HEK293 (cell line): ENCODE measurements around the gene RILPL2.
"Not testable (repeated sequence)": the region's sequence is repeated elsewhere in the genome, so short reads cannot be mapped to it uniquely, and the experiment has no call there.

Source experiments
- CTCF ChIA-PET: fragments of 350-600 bp; formaldehyde crosslinking; extraction: SDS; loops from one replicate; lab custom pipeline; 2021; ENCODE audit warnings: antibody characterized with exemption; lab: Yijun Ruan, JAX
- POLR2A ChIA-PET: fragments of 300-600 bp; formaldehyde crosslinking; extraction: SDS; loops from one replicate; lab custom pipeline; 2020; ENCODE audit warnings: antibody characterized with exemption, inconsistent platforms; lab: Yijun Ruan, JAX
- H3K27ac ChIP-seq: fragments of 200-500 bp; sonication (Bioruptor generic); 2 replicates; pipeline ENCODE4 v1.5.1; 2014; ENCODE audit warnings: low read depth, low read length, control low read depth, inconsistent platforms; ENCODE audit errors: extremely low read depth
- H3K36me3 ChIP-seq, 2 experiments: fragments of 200-500 bp in 1 of 2; sonication (Bioruptor generic) in 1 of 2; 1 replicate in 1 of 2; 2 replicates in 1 of 2; pipeline ENCODE4 v1.5.1; 2014 to 2017; ENCODE audit warnings: inconsistent platforms in 2 of 2, low read length in 2 of 2; ENCODE audit not compliant: control insufficient read depth in 2 of 2, insufficient read depth in 1 of 2
- H3K4me1 ChIP-seq: fragments of 200-500 bp; sonication (Bioruptor generic); 2 replicates; pipeline ENCODE4 v1.5.1; 2014; ENCODE audit warnings: mild to moderate bottlenecking, low read length, inconsistent platforms; ENCODE audit not compliant: control insufficient read depth, insufficient read depth
- H3K4me3 ChIP-seq: 2 replicates; pipeline ENCODE4 v1.5.1; 2011; ENCODE audit warnings: low read depth, mild to moderate bottlenecking, control low read depth, low read length, moderate library complexity
- H3K9me3 ChIP-seq: fragments of 200-500 bp; sonication (Bioruptor generic); 2 replicates; pipeline ENCODE4 v1.5.1; 2014; ENCODE audit warnings: low read depth, low read length, inconsistent platforms; ENCODE audit not compliant: control insufficient read depth, insufficient read depth
- MEIS1 ChIP-seq: sonication (generic); formaldehyde crosslinking; IDR thresholded peaks from 2 replicates; pipeline ENCODE4 v1.8.1; 2022; ENCODE audit warnings: missing genetic modification reagents, mild to moderate bottlenecking, borderline replicate concordance
- SP2 ChIP-seq: fragments of 450-650 bp; formaldehyde crosslinking; IDR thresholded peaks from 2 replicates; pipeline ENCODE4 v1.5.1; 2016; ENCODE audit warnings: missing biosample characterization, missing genetic modification characterization
- ZEB2 ChIP-seq: fragments of 450-650 bp; formaldehyde crosslinking; IDR thresholded peaks from 2 replicates; pipeline ENCODE4 v1.5.1; 2016; ENCODE audit warnings: missing biosample characterization, missing genetic modification characterization
- ZFP69B ChIP-seq: fragments of 450-650 bp; formaldehyde crosslinking; IDR thresholded peaks from 2 replicates; pipeline ENCODE4 v1.5.1; 2016; ENCODE audit warnings: missing biosample characterization, missing genetic modification characterization
- ZNF2 ChIP-seq: fragments of 450-650 bp; formaldehyde crosslinking; IDR thresholded peaks from 2 replicates; pipeline ENCODE4 v1.5.1; 2016; ENCODE audit warnings: missing biosample characterization, missing genetic modification characterization
- ZNF37A ChIP-seq: fragments of 450-650 bp; IDR thresholded peaks from 2 replicates; pipeline ENCODE4 v1.5.1; 2018; ENCODE audit warnings: missing biosample characterization, missing genetic modification characterization
- ZNF423 ChIP-seq: fragments of 450-650 bp; formaldehyde crosslinking; IDR thresholded peaks from 2 replicates; pipeline ENCODE4 v1.5.1; 2016; ENCODE audit warnings: missing biosample characterization, missing genetic modification characterization
- ZNF48 ChIP-seq: fragments of 450-650 bp; formaldehyde crosslinking; IDR thresholded peaks from 2 replicates; pipeline ENCODE4 v1.5.1; 2016; ENCODE audit warnings: missing biosample characterization, missing genetic modification characterization
- ZNF514 ChIP-seq: fragments of 450-650 bp; formaldehyde crosslinking; IDR thresholded peaks from 2 replicates; pipeline ENCODE4 v1.5.1; 2016; ENCODE audit warnings: missing biosample characterization, missing genetic modification characterization
- ZNF548 ChIP-seq: fragments of 450-650 bp; formaldehyde crosslinking; IDR thresholded peaks from 2 replicates; pipeline ENCODE4 v1.5.1; 2016; ENCODE audit warnings: missing biosample characterization, missing genetic modification characterization
- ZNF555 ChIP-seq: fragments of 450-650 bp; formaldehyde crosslinking; conservative IDR thresholded peaks from 2 replicates; pipeline ENCODE4 v1.5.1; 2017; ENCODE audit warnings: missing biosample characterization, mild to moderate bottlenecking, missing genetic modification characterization, inconsistent platforms
- ZNF561 ChIP-seq: fragments of 450-650 bp; IDR thresholded peaks from 2 replicates; pipeline ENCODE4 v1.5.1; 2018; ENCODE audit warnings: missing biosample characterization, missing genetic modification characterization, borderline replicate concordance
- TF ChIP-seq, protein P1 (sequence below): fragments of 450-650 bp; formaldehyde crosslinking; IDR thresholded peaks from 2 replicates; pipeline ENCODE4 v1.5.1; 2016; ENCODE audit warnings: missing biosample characterization, missing genetic modification characterization
- TF ChIP-seq, protein P2 (sequence below): fragments of 450-650 bp; formaldehyde crosslinking; IDR thresholded peaks from 2 replicates; pipeline ENCODE4 v1.5.1; 2016; ENCODE audit warnings: missing biosample characterization, missing genetic modification characterization
- TF ChIP-seq, protein P3 (sequence below): fragments of 450-650 bp; formaldehyde crosslinking; IDR thresholded peaks from 2 replicates; pipeline ENCODE4 v1.5.1; 2016; ENCODE audit warnings: missing biosample characterization, missing genetic modification characterization
- TF ChIP-seq, protein P4 (sequence below): fragments of 450-650 bp; formaldehyde crosslinking; IDR thresholded peaks from 2 replicates; pipeline ENCODE4 v1.5.1; 2016; ENCODE audit warnings: missing biosample characterization, missing genetic modification characterization, borderline replicate concordance

RILPL2 gene

DNA sequence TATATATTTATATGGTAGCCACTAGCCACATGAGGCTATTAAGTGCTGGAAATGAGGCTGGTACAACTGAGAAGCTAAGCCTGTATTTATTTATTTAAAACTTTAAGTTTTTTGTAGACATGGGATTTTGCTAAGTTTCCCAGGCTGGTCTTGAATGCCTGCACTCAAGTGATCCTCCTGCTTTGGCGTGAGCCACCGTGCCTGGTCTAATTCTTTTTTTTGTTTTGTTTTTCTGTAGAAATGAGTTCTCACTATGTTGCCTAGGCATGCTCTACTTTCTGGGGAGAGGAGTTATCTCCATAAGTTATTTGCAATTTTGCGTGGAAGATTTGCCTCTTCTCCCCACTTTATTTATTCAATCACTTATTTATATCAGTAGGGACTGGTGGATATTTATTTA is 16.7 kb upstream of the RILPL2 start:
- Histone ChIP-seq H3K27ac (no peak overlapping the region), H3K4me3 (no peak overlapping the region), H3K36me3 (no peaks in the 10 kb centered on the region), H3K9me3 (no peaks in the 10 kb centered on the region), H3K4me1 (no peaks in the 10 kb centered on the region)
- TF ChIP-seq, protein P1, sequence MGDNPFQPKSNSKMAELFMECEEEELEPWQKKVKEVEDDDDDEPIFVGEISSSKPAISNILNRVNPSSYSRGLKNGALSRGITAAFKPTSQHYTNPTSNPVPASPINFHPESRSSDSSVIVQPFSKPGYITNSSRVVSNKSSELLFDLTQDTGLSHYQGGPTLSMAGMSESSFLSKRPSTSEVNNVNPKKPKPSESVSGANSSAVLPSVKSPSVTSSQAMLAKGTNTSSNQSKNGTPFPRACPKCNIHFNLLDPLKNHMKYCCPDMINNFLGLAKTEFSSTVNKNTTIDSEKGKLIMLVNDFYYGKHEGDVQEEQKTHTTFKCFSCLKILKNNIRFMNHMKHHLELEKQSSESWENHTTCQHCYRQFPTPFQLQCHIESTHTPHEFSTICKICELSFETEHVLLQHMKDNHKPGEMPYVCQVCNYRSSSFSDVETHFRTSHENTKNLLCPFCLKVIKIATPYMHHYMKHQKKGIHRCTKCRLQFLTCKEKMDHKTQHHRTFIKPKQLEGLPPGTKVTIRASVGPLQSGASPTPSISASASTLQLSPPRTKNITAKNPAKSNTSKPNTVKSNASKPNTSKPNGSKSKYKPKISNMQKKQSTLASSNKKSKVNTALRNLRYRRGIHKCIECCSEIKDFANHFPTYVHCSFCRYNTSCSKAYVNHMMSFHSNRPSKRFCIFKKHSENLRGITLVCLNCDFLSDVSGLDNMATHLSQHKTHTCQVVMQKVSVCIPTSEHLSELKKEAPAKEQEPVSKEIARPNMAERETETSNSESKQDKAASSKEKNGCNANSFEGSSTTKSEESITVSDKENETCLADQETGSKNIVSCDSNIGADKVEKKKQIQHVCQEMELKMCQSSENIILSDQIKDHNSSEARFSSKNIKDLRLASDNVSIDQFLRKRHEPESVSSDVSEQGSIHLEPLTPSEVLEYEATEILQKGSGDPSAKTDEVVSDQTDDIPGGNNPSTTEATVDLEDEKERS (tag by site-specific recombination), result no peak
- TF ChIP-seq ZNF514 (no peak), ZEB2 (tag by site-specific recombination) (no peak), ZNF561 (tag by site-specific recombination) (no peak), ZNF555 (tag by site-specific recombination) (no peak), ZNF548 (tag by site-specific recombination) (no peak), ZNF48 (no peak), ZNF2 (tag by site-specific recombination) (no peak), SP2 (tag by site-specific recombination) (no peak), ZNF423 (no peak)
- TF ChIP-seq, protein P2, sequence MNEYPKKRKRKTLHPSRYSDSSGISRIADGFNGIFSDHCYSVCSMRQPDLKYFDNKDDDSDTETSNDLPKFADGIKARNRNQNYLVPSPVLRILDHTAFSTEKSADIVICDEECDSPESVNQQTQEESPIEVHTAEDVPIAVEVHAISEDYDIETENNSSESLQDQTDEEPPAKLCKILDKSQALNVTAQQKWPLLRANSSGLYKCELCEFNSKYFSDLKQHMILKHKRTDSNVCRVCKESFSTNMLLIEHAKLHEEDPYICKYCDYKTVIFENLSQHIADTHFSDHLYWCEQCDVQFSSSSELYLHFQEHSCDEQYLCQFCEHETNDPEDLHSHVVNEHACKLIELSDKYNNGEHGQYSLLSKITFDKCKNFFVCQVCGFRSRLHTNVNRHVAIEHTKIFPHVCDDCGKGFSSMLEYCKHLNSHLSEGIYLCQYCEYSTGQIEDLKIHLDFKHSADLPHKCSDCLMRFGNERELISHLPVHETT, result no peak
- TF ChIP-seq, protein P3, sequence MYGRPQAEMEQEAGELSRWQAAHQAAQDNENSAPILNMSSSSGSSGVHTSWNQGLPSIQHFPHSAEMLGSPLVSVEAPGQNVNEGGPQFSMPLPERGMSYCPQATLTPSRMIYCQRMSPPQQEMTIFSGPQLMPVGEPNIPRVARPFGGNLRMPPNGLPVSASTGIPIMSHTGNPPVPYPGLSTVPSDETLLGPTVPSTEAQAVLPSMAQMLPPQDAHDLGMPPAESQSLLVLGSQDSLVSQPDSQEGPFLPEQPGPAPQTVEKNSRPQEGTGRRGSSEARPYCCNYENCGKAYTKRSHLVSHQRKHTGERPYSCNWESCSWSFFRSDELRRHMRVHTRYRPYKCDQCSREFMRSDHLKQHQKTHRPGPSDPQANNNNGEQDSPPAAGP (tag by site-specific recombination), result no peak
- TF ChIP-seq, protein P4, sequence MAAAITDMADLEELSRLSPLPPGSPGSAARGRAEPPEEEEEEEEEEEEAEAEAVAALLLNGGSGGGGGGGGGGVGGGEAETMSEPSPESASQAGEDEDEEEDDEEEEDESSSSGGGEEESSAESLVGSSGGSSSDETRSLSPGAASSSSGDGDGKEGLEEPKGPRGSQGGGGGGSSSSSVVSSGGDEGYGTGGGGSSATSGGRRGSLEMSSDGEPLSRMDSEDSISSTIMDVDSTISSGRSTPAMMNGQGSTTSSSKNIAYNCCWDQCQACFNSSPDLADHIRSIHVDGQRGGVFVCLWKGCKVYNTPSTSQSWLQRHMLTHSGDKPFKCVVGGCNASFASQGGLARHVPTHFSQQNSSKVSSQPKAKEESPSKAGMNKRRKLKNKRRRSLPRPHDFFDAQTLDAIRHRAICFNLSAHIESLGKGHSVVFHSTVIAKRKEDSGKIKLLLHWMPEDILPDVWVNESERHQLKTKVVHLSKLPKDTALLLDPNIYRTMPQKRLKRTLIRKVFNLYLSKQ (tag by site-specific recombination), result no peak
- ChIA-PET POLR2A (no interaction called here), CTCF (no interaction called here)

DNA sequence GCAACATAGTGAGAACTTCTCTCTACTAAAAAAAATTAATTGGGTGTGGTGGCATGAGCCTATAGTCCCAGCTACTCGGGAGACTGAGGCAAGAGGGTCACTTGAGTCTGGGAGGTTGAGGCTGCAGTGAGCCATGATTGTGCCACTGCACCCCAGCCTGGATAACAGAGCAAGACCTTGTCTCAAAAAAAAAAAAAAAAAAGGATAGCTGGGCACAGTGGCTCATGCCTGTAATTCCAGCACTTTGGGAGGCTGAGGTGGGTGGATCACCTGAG is 15.7 kb upstream of the RILPL2 start:
- H3K4me3 ChIP-seq, H3K4me1 ChIP-seq, CTCF ChIA-PET, H3K27ac ChIP-seq, H3K36me3 ChIP-seq, H3K9me3 ChIP-seq: not testable (repeated sequence)
- POLR2A ChIA-PET, result interaction anchor here (0.6 to 1.4 kb wide), 7 partner anchors 25 to 318 kb away, joined by 3 to 8 read pairs (median 4); partner anchors contain the start of genes SBNO1 and TMED2

DNA sequence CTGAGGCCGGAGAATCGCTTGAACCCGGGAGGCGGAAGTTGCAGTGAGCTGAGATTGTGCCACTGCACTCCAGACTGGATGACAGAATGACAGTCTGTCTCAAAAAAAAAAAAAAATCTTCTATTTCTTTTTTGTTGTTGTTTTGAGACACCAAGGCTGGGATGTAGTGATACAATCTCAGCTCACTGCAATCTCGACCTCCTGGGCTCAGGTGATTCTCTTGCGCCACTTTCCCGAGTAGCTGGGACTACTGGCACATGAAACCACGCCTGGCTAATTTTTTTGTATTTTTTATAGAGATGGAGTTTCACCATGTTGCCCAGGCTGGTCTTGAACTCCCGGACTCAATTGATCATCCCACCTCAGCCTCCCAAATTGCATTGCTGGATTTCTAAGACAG is 14.2 kb upstream of the RILPL2 start:
- Histone ChIP-seq H3K36me3 (no peaks in the 10 kb centered on the region), H3K27ac (no peak overlapping the region), H3K9me3 (no peaks in the 10 kb centered on the region), H3K4me3 (no peak overlapping the region), H3K4me1 (peaks cover 7% of the 10 kb centered on the region; the same call in 1 of the 2 replicates)
- ChIA-PET POLR2A (interaction anchor here (0.5 to 1.4 kb wide), 4 partner anchors 94 to 1465 kb away, joined by 3 read pairs; partner anchors contain the start of gene TMED2), CTCF (no interaction called here)
- no peak for TF ChIP-seq ZNF37A (tag by site-specific recombination)
- TF ChIP-seq ZFP69B (tag by site-specific recombination), result no peak
- no peak for TF ChIP-seq MEIS1 (CRISPR knock-in tag)
